HFFc6 (cell line): ENCODE data around the gene PERM1. TPM values are rescaled to one million over a fixed set of nuclear protein-coding genes. Genes with fewer than 3 reads are reported as not detected.
A peak's percentile ranks its signal among the peaks of the same experiment; 100 is the strongest.
"Not testable (repeated sequence)": the region's sequence is repeated elsewhere in the genome, so short reads cannot be mapped to it uniquely, and the experiment has no call there.

Experiments
- DNase-seq: peaks from one replicate; pipeline ENCODE4 v3.0.0-alpha.2; 2018
- H3K27ac Mint-ChIP-seq: 2 replicates; pipeline ENCODE4 v1.8.0; 2020; ENCODE audit warnings: mild to moderate bottlenecking, mixed read lengths
- H3K27me3 Mint-ChIP-seq: 2 replicates; pipeline ENCODE4 v1.8.0; 2021; ENCODE audit warnings: mild to moderate bottlenecking, moderate library complexity, mixed read lengths; ENCODE audit not compliant: insufficient read depth
- H3K36me3 Mint-ChIP-seq: 2 replicates; pipeline ENCODE4 v1.8.0; 2021; ENCODE audit warnings: low read depth, mixed read lengths
- H3K4me1 Mint-ChIP-seq: 2 replicates; pipeline ENCODE4 v1.8.0; 2020; ENCODE audit warnings: low read depth, mixed read lengths
- H3K4me3 Mint-ChIP-seq: 2 replicates; pipeline ENCODE4 v1.8.0; 2020; ENCODE audit warnings: mild to moderate bottlenecking, moderate library complexity, mixed read lengths
- H3K9me3 Mint-ChIP-seq: 2 replicates; pipeline ENCODE4 v1.8.0; 2020; ENCODE audit warnings: mild to moderate bottlenecking, mixed read lengths
- CTCF ChIP-seq: fragments of 200-600 bp; sonication (generic); IDR thresholded peaks from 2 replicates; pipeline ENCODE4 v1.5.0; 2021; ENCODE audit warnings: antibody characterized with exemption, mild to moderate bottlenecking
- total RNA-seq, 6 experiments: library from RNA; stranded (reverse); fragmentation: NEBNext Ultra II Directional; extraction: Animal tissue kit (Norgen Biotek cat#: 25700); gene quantifications; 2 replicates in 1 of 6; 3 replicates in 5 of 6; pipeline ENCODE4 v1.2.3, GENCODE V29; 2021

Gene PERM1
- total RNA-seq, 6 experiments from 2014 or later: 0.17 to 0.18 TPM; not detected in 4

- H3K4me3 Mint-ChIP-seq: peak overlapping the region; percentile 82
- H3K27ac Mint-ChIP-seq: peak overlapping the region; percentile 66
- H3K36me3 Mint-ChIP-seq: peaks cover 9% of the 10 kb centered on the region
Observed at GRCh38 chr1:1021010-1021919, 39.4 kb upstream of the PERM1 start.

GRCh38 chr1:1020415-1021009 lies 38.6 kb upstream of the PERM1 start:
- H3K27me3 Mint-ChIP-seq: peaks cover 2% of the 10 kb centered on the region
- peak overlapping the region; percentile 66; the same call in 1 of the 2 replicates for H3K27ac Mint-ChIP-seq
- H3K4me1 Mint-ChIP-seq: peaks cover 23% of the 10 kb centered on the region
- H3K36me3 Mint-ChIP-seq: peaks cover 9% of the 10 kb centered on the region
- H3K9me3 Mint-ChIP-seq: no peaks in the 10 kb centered on the region
- H3K4me3 Mint-ChIP-seq: peak overlapping the region; percentile 82
- no peak for DNase-seq
- TF ChIP-seq CTCF: no peak

More at GRCh38 chr1:1021010-1021919, 39.4 kb upstream of the PERM1 start:
- H3K9me3 Mint-ChIP-seq: no peaks in the 10 kb centered on the region
- peaks cover 23% of the 10 kb centered on the region for H3K4me1 Mint-ChIP-seq
- peak; percentile 72 for DNase-seq
- H3K27me3 Mint-ChIP-seq: peaks cover 2% of the 10 kb centered on the region
- TF ChIP-seq CTCF: no peak

GRCh38 chr1:1020000-1020404 lies 38.1 kb upstream of the PERM1 start, which contains the start of gene AGRN:
AGRN (plus strand) TSS chr1:1020120; CDS start chr1:1020173, 53 bp downstream.
- Mint-ChIP-seq H3K27ac (peak within 1 kb of the TSS; percentile 66), H3K9me3 (no peaks in the 10 kb centered on the region), H3K4me1 (peaks cover 23% of the 10 kb centered on the region), H3K4me3 (peak within 1 kb of the TSS; percentile 82), H3K36me3 (peaks cover 9% of the 10 kb centered on the region), H3K27me3 (peaks cover 2% of the 10 kb centered on the region)
- TF ChIP-seq CTCF: no peak
- no peak for DNase-seq

GRCh38 chr1:1019122-1019999 lies 37.5 kb upstream of the PERM1 start:
- Mint-ChIP-seq H3K27ac (no peak overlapping the region), H3K4me3 (0 out of 2 replicates have a peak overlapping the region, but pooled peaks have one; percentile 30), H3K9me3 (no peaks in the 10 kb centered on the region), H3K36me3 (peaks cover 9% of the 10 kb centered on the region), H3K27me3 (peaks cover 2% of the 10 kb centered on the region), H3K4me1 (peaks cover 27% of the 10 kb centered on the region)
- TF ChIP-seq CTCF: peak; percentile 73
- peak; percentile 58 for DNase-seq

DNA sequence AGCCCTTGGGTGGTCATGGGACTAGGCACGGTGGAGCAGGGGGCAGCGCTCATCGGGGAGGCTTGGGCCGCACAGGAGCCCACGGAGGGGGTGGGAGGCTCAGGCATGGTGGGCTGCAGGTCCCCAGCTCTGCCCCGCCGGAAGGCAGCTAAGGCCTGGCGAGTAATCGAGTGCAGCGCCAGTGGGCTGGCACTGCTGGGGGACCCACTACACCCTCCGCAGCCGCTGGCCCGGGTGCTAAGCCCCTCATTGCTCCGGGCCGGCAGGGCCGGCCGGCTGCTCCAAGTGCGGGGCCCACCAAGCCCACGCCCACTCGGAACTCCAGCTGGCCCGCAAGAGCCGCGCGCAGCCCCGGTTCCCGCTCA lies 36.4 kb upstream of the PERM1 start:
- H3K4me3 Mint-ChIP-seq, H3K27ac Mint-ChIP-seq: not testable (repeated sequence)

GRCh38 chr1:1017397-1018320 lies 35.8 kb upstream of the PERM1 start:
- not testable (repeated sequence) for H3K27me3 Mint-ChIP-seq, H3K4me3 Mint-ChIP-seq, H3K27ac Mint-ChIP-seq, H3K36me3 Mint-ChIP-seq, H3K9me3 Mint-ChIP-seq, DNase-seq
- H3K4me1 Mint-ChIP-seq: peaks cover 36% of the 10 kb centered on the region

More for the DNA sequence above, 36.4 kb upstream of the PERM1 start:
- not testable (repeated sequence) for H3K36me3 Mint-ChIP-seq, DNase-seq, H3K27me3 Mint-ChIP-seq, H3K9me3 Mint-ChIP-seq
- H3K4me1 Mint-ChIP-seq: peaks cover 36% of the 10 kb centered on the region
